Measurements from ENCODE around the gene NDUFB5. TPM values are rescaled to one million over a fixed set of nuclear protein-coding genes. Genes with fewer than 3 reads are reported as not detected.
"Not testable (repeated sequence)": the region's sequence is repeated elsewhere in the genome, so short reads cannot be mapped to it uniquely, and the experiment has no call there.

The NDUFB5 gene
- total RNA-seq, 1 donor = 117 TPM

- DNase-seq (ENCODE audit: low read depth) = no peak
- no peak overlapping the region for H3K4me3 ChIP-seq (ENCODE audit: low read depth, low read length)
- no peak for TF ChIP-seq CTCF (IDR thresholded peaks at IDR 0.05; ENCODE audit: insufficient read depth, low read depth, low read length)
These were observed 19.9 kb downstream of the NDUFB5 start for GRCh38 chr3:179624451-179624850.

GRCh38 chr3:179630753-179631451 lies 26.3 kb downstream of the NDUFB5 start:
- TF ChIP-seq CTCF (IDR thresholded peaks at IDR 0.05; ENCODE audit: insufficient read depth, low read depth, low read length) = no peak
- no peak overlapping the region for H3K4me3 ChIP-seq (ENCODE audit: low read depth, low read length)
- DNase-seq (ENCODE audit: low read depth) = no peak

GRCh38 chr3:179640469-179640868 lies 35.9 kb downstream of the NDUFB5 start:
- H3K4me3 ChIP-seq (ENCODE audit: low read depth, low read length) = no peak overlapping the region
- DNase-seq (ENCODE audit: low read depth) = no peak
- TF ChIP-seq CTCF (IDR thresholded peaks at IDR 0.05; ENCODE audit: insufficient read depth, low read depth, low read length) = no peak

GRCh38 chr3:179642871-179643270 lies 38.3 kb downstream of the NDUFB5 start:
- TF ChIP-seq CTCF (IDR thresholded peaks at IDR 0.05; ENCODE audit: insufficient read depth, low read depth, low read length) = no peak
- H3K4me3 ChIP-seq (ENCODE audit: low read depth, low read length) = no peak overlapping the region
- DNase-seq (ENCODE audit: low read depth) = no peak

GRCh38 chr3:179643837-179644236 lies 39.2 kb downstream of the NDUFB5 start:
- not testable (repeated sequence) for DNase-seq (ENCODE audit: low read depth); H3K4me3 ChIP-seq (ENCODE audit: low read depth, low read length)

GRCh38 chr3:179646177-179646576 lies 41.6 kb downstream of the NDUFB5 start:
- no peak for DNase-seq (ENCODE audit: low read depth)
- no peak overlapping the region for H3K4me3 ChIP-seq (ENCODE audit: low read depth, low read length)
- TF ChIP-seq CTCF (IDR thresholded peaks at IDR 0.05; ENCODE audit: insufficient read depth, low read depth, low read length) = no peak

GRCh38 chr3:179651687-179652446 lies 47.3 kb downstream of the NDUFB5 start:
- peak overlapping the region; percentile 89 for H3K4me3 ChIP-seq (ENCODE audit: low read depth, low read length)
- TF ChIP-seq CTCF (IDR thresholded peaks at IDR 0.05; ENCODE audit: insufficient read depth, low read depth, low read length) = no peak
- no peak for DNase-seq (ENCODE audit: low read depth)
